ENCODE data around the gene AHR. TPM values are rescaled to one million over a fixed set of nuclear protein-coding genes. Genes with fewer than 3 reads are reported as not detected.

The AHR gene
- 62.5 and 72.7 TPM in 2 replicates for total RNA-seq (2014; rRNA removed)
- Bru-seq, nascent RNA, result percentile 41 among the genes with signal in this experiment
- percentile 50 among the genes with signal in this experiment for BruChase-seq, experiment 1, labeled RNA remaining after a 6-hour chase
- percentile 54 among the genes with signal in this experiment for BruChase-seq, experiment 2, labeled RNA remaining after a 2-hour chase
- long read RNA-seq, full-length matches to known transcripts, result 20 of 65 reads
- long read RNA-seq, partial matches to known transcripts, result 27 of 65 reads
- long read RNA-seq, other reads (novel, unspliced or antisense), result 18 of 65 reads

DNA sequence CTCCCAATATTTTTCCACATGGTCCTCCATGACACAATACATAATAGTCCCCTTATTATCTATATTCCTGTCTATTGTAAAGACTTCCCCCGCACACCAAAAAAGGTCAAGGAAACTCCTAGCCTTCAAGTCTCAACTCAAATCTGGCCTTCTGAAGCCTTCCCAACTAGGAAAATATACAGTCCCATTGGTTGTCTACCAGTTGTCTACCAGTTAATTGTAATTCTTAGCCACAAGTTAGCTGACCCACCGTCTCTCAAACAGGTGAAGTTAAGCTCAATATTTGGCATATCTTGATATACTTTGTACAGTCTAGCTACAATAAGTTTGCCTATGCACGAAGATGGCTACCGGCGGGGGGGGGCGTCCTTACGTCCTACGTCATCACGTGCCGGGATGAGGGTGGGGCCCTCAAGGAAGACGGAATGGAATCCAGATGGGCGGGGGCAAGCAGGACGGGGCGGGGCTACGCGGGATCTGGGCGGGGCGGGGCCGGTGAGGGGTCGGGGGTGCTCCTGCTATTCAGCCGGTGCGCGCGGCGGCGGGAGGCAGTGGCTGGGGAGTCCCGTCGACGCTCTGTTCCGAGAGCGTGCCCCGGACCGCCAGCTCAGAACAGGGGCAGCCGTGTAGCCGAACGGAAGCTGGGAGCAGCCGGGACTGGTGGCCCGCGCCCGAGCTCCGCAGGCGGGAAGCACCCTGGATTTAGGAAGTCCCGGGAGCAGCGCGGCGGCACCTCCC, at the start of gene AHR:
AHR (plus strand) TSS at position 551 of the 738 bp plus-strand sequence. CDS start 613 bp downstream, outside the sequence.
- peak; percentile 72 for ATAC-seq
- Histone ChIP-seq H3K9me3 (ENCODE audit: low read length) (no peaks in the 10 kb centered on the region), H3K4me3 (ENCODE audit: low read length) (peak within 1 kb of the TSS; percentile 94), H3K79me2 (ENCODE audit: low read length) (peaks cover 46% of the 10 kb centered on the region), H3K36me3 (ENCODE audit: low read depth, low read length) (no peaks in the 10 kb centered on the region), H3K4me1 (ENCODE audit: insufficient read depth, low read length) (peaks cover 17% of the 10 kb centered on the region), H3K9me2 (replicated peaks; ENCODE audit: low read length) (no peaks in the 10 kb centered on the region), H4K20me1 (ENCODE audit: low read length) (peaks cover 32% of the 10 kb centered on the region), H3K27ac (ENCODE audit: low read length) (peak within 1 kb of the TSS; percentile 75), H3K9ac (ENCODE audit: low read length) (peak within 1 kb of the TSS; percentile 94), H3K4me2 (ENCODE audit: low read length) (peak within 1 kb of the TSS; percentile 74), H3F3A (ENCODE audit: low read length, unreplicated experiment) (no peaks in the 10 kb centered on the region), H3K27me3 (ENCODE audit: low read length) (no peaks in the 10 kb centered on the region), H2AFZ (ENCODE audit: low read length) (peak within 1 kb of the TSS; percentile 100)
- ChIA-PET POLR2A (ENCODE audit: unreplicated experiment) (interaction anchor here (0.5 to 1.3 kb wide), 20 partner anchors 9 to 635 kb away, joined by 3 to 40 read pairs (median 5); no protein-coding TSS in a partner anchor), CTCF (interaction anchor here (0.6 to 0.9 kb wide), 4 partner anchors 18 to 376 kb away, joined by 3 to 5 read pairs (median 4); no protein-coding TSS in a partner anchor)
- TSS peak; percentile 68 for BruUV-seq (replicated peaks)
- peak; percentile 89 for DNase-seq
- intact Hi-C loops (cut with micrococcal nuclease), result loop anchor here (1.0 to 2.0 kb wide), 3 partner anchors 22 to 371 kb away; no protein-coding TSS in a partner anchor
- TF ChIP-seq EZH2phosphoT487 (IDR thresholded peaks at IDR 0.05; ENCODE audit: borderline replicate concordance, low read length) (no peak), EZH2 (IDR thresholded peaks at IDR 0.05; ENCODE audit: low read length, unreplicated experiment) (no peak)
- TF ChIP-seq, protein P1, sequence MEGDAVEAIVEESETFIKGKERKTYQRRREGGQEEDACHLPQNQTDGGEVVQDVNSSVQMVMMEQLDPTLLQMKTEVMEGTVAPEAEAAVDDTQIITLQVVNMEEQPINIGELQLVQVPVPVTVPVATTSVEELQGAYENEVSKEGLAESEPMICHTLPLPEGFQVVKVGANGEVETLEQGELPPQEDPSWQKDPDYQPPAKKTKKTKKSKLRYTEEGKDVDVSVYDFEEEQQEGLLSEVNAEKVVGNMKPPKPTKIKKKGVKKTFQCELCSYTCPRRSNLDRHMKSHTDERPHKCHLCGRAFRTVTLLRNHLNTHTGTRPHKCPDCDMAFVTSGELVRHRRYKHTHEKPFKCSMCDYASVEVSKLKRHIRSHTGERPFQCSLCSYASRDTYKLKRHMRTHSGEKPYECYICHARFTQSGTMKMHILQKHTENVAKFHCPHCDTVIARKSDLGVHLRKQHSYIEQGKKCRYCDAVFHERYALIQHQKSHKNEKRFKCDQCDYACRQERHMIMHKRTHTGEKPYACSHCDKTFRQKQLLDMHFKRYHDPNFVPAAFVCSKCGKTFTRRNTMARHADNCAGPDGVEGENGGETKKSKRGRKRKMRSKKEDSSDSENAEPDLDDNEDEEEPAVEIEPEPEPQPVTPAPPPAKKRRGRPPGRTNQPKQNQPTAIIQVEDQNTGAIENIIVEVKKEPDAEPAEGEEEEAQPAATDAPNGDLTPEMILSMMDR (conservative IDR thresholded peaks at IDR 0.05; ENCODE audit: low read depth, low read length), result no peak

DNA sequence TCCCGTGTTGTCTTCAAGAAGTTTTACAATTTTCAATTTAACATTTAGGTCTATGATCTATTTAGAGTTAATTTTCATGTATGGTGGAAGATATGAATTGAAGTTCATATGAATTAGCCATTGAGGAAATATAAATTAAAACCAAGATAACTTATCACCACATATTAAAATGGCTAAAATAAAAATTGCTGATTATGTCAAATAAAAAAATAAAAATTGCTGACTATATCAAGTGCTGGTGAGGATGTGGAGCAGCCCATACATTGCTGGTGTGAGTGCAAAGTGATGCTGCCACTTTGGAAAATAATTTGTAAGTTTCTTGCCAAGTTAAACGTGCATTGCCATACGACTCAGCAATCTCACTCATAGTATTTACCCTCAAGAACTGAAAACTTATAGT, 44.6 kb upstream of the AHR start:
- CTCF ChIA-PET, result no interaction called here

More for the DNA sequence above, 44.6 kb upstream of the AHR start:
- DNase-seq (no peak), ATAC-seq (no peak)
- no peaks in the 10 kb centered on the region for H3K36me3 ChIP-seq (ENCODE audit: low read depth, low read length)
- no peaks in the 10 kb centered on the region for H4K20me1 ChIP-seq (ENCODE audit: low read length)
- no peaks in the 10 kb centered on the region for H3K4me1 ChIP-seq (ENCODE audit: insufficient read depth, low read length)
- H3K27me3 ChIP-seq (ENCODE audit: low read length), result no peaks in the 10 kb centered on the region
- BruUV-seq (replicated peaks), result no TSS peak
- H3K27ac ChIP-seq (ENCODE audit: low read length), result no peak overlapping the region
- H3K9ac ChIP-seq (ENCODE audit: low read length), result no peak overlapping the region
- no peaks in the 10 kb centered on the region for H3K9me2 ChIP-seq (replicated peaks; ENCODE audit: low read length)
- intact Hi-C loops (cut with micrococcal nuclease), result no loop called here
- no peak overlapping the region for H2AFZ ChIP-seq (ENCODE audit: low read length)
- H3F3A ChIP-seq (ENCODE audit: low read length, unreplicated experiment), result no peaks in the 10 kb centered on the region
- H3K4me3 ChIP-seq (ENCODE audit: low read length), result no peak overlapping the region
- no peaks in the 10 kb centered on the region for H3K9me3 ChIP-seq (ENCODE audit: low read length)
- H3K79me2 ChIP-seq (ENCODE audit: low read length), result no peaks in the 10 kb centered on the region
- no peak overlapping the region for H3K4me2 ChIP-seq (ENCODE audit: low read length)
- no peak for TF ChIP-seq EZH2phosphoT487 (IDR thresholded peaks at IDR 0.05; ENCODE audit: borderline replicate concordance, low read length)
- TF ChIP-seq, protein P1 (conservative IDR thresholded peaks at IDR 0.05; ENCODE audit: low read depth, low read length), result no peak
- no peak for TF ChIP-seq EZH2 (IDR thresholded peaks at IDR 0.05; ENCODE audit: low read length, unreplicated experiment)
- POLR2A ChIA-PET (ENCODE audit: unreplicated experiment), result no interaction called here

Measured in PC-3 (cell line).